NCI-H1092 (cell line): ENCODE measurements around the gene ME1.

Source experiments
- DNase-seq: peaks from one replicate; lab custom pipeline; 2025; lab: John Stamatoyannopoulos, UW

ME1 gene

DNA sequence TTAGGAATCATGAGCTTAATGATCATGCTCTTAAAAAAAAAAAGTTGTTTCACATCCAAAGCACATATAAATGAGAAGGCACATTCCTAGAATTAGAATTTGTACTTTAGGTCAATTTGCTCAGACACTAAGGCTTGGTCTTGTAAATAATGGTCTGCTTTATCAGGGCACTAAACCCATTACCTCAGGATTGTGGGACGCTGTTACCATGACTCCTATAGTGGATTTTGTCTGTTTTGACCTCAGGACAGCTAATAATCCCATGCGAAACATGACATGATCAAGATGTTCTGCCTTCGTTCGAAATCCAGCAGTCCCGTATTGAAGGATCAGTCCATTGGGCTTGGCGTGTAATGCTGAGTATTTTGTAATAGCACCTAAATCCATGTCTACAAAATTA, 240.2 kb downstream of the ME1 start:
- no peak for DNase-seq

DNA sequence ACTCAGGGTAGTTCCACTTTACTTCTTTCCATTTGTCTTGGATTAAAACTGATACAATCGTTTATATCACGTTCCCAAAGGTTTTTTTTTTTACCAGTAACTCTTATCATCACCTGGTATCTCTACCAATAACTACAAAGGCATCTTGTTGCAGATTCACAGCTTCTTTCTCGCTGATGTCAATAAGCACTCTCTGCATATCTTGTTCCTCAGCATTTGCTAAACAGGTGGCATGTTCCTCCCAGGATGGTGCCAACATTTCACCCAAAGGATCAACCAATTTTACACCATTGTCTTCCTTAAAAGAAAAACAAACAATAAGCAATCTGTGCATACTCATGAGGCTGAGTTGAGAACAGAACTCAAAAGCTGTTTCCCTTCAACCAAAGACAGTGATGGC, 242.3 kb downstream of the ME1 start:
- DNase-seq: no peak

DNA sequence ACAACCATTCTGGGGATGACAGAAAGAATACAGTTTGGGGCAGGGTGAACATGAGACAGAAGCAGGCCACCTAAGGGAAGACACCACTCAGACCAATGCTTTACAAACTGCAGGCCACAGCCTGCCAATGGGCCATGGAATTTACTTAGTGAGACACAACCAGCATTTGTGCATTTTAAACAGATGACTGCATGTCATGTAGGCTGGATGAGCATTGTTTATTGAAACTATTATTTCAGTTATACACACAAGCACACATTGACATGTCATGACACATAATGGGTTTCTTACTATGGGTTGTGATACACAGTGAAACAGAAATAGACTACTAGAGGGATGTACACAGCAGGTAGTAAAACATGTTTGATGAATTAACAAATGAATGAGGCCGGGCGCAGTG, 245.8 kb downstream of the ME1 start:
- no peak for DNase-seq

- DNase-seq: no peak
Measured at GRCh38 chr6:83183082-83183828, 247.6 kb downstream of the ME1 start.

GRCh38 chr6:83182114-83182513, 248.7 kb downstream of the ME1 start:
- no peak for DNase-seq

DNA sequence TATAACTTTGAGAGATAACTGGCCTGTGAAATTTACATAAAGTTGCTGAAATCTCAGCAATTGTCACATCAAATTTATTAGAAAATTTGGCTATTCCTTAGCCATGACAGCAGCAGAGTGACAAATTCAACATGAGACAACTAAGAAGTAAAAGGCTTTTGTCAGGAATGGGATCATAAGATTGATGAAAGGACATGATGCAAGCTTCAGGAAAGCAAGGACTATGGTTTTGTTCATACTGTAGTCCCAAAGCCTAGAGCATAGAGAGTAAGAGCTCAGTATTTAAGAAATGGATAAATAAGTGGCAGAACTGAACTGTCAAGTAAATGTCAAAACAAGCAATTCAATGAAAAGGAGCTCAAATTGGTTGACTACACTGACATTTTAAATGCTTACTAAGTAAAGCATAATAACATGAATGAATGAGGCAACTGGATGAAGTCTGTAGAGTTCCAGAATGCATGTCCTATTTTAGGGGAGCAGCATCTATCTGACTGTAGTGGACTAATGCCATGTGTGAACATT, 250.4 kb downstream of the ME1 start:
- no peak for DNase-seq

DNA sequence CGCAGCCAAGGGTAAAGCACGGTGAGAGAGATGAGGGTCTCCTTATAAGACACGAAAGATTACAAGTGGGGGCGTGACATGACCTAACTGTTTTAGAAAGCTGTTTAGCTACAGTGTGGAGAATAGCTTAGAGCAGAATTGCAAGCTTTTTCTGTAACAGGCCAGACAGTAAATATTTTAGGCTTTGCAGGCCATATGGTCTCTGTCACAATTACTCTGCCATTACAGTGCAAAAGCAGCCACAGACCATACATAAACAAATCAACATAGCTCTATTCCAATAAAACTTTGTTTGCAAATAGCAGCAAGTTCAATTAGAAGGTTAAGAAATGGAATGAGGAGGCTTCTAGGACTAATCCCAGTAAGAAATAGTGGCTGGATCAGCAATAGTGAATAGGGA, 254.6 kb downstream of the ME1 start:
- DNase-seq: no peak

DNA sequence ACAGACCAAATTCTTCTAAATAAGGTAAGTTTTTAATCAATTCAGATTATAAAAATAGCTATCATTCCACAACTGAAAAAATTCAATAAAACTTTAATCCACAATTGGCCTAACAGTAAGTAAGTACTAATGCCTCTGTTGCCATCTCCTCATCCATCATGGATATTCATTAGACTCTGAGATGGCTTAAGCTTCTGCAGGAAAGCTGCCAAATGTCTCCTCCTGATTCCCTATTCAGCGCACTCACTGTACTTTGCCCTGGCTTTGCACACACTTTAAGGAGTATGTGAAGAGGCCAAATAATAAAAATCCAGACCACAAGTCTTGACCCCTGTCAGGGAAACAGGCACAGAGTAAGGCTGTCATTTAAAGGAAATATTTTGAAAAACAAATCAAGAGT, 261.3 kb downstream of the ME1 start:
- no peak for DNase-seq

- no peak for DNase-seq
Measured at GRCh38 chr6:83169106-83169505, 261.7 kb downstream of the ME1 start.

- no peak for DNase-seq
Measured at GRCh38 chr6:83168556-83168955, 262.3 kb downstream of the ME1 start.

GRCh38 chr6:83167726-83168278, 263.0 kb downstream of the ME1 start:
- no peak for DNase-seq
